DOHH2 (cell line): ENCODE measurements around the gene COL26A1.
A peak's percentile ranks its signal among the peaks of the same experiment; 100 is the strongest.
"Not testable (repeated sequence)": the region's sequence is repeated elsewhere in the genome, so short reads cannot be mapped to it uniquely, and the experiment has no call there.

Experiments used
- H3F3A ChIP-seq: fragments of 200-600 bp; sonication (generic), shearing (Covaris generic); 2 replicates; pipeline ENCODE4 v1.6.0; 2016; ENCODE audit warnings: antibody characterized with exemption, mild to moderate bottlenecking; ENCODE audit not compliant: control insufficient read depth, insufficient read depth
- H3K27ac ChIP-seq: fragments of 200-600 bp; sonication (generic); 2 replicates; pipeline ENCODE4 v1.5.1; 2014; ENCODE audit warnings: low read depth, mild to moderate bottlenecking, low read length, moderate library complexity
- H3K27me3 ChIP-seq: fragments of 200-600 bp; sonication (generic); 2 replicates; pipeline ENCODE4 v1.6.1; 2014; ENCODE audit warnings: mild to moderate bottlenecking, low read length, mixed read lengths; ENCODE audit not compliant: control insufficient read depth
- H3K36me3 ChIP-seq: fragments of 200-600 bp; sonication (generic); 2 replicates; pipeline ENCODE4 v1.6.1; 2014; ENCODE audit warnings: mild to moderate bottlenecking, low read length, moderate library complexity, mixed read lengths; ENCODE audit not compliant: control insufficient read depth
- H3K4me1 ChIP-seq: fragments of 200-600 bp; sonication (generic); 2 replicates; pipeline ENCODE4 v1.6.1; 2014; ENCODE audit warnings: mild to moderate bottlenecking, low read length, mixed read lengths; ENCODE audit not compliant: control insufficient read depth
- H3K4me2 ChIP-seq: fragments of 200-600 bp; sonication (generic); 2 replicates; pipeline ENCODE4 v1.6.0; 2014; ENCODE audit warnings: mild to moderate bottlenecking, low read length, moderate library complexity
- H3K4me3 ChIP-seq: fragments of 200-600 bp; sonication (generic); 2 replicates; pipeline ENCODE4 v1.5.1; 2014; ENCODE audit warnings: mild to moderate bottlenecking, low read length, mixed read lengths
- H3K79me2 ChIP-seq: fragments of 200-600 bp; sonication (generic); 2 replicates; pipeline ENCODE4 v1.6.1; 2014; ENCODE audit warnings: mild to moderate bottlenecking, low read length, mixed read lengths; ENCODE audit not compliant: control insufficient read depth
- H3K9me2 ChIP-seq: fragments of 200-600 bp; sonication (generic); replicated peaks from 2 replicates; pipeline ENCODE4 v1.6.1; 2014; ENCODE audit warnings: mild to moderate bottlenecking, low read length, mixed read lengths; ENCODE audit not compliant: control insufficient read depth
- H3K9me3 ChIP-seq: fragments of 200-600 bp; sonication (generic); 2 replicates; pipeline ENCODE4 v1.6.1; 2014; ENCODE audit warnings: antibody characterized with exemption, low read length, mixed read lengths; ENCODE audit not compliant: control insufficient read depth, insufficient read depth
- H4K20me1 ChIP-seq: fragments of 200-600 bp; sonication (generic); 2 replicates; pipeline ENCODE4 v1.6.0; 2014; ENCODE audit warnings: low read depth, mild to moderate bottlenecking, antibody characterized with exemption, low read length, moderate library complexity; ENCODE audit not compliant: control insufficient read depth, insufficient read depth
- EZH2phosphoT487 ChIP-seq: fragments of 200-600 bp; sonication (generic); IDR thresholded peaks from 2 replicates; pipeline ENCODE4 v1.6.1; 2017; ENCODE audit warnings: borderline replicate concordance, mild to moderate bottlenecking, antibody characterized with exemption, low read length, moderate library complexity, mixed read lengths
- TF ChIP-seq, protein P1 (sequence below): fragments of 200-600 bp; sonication (generic); IDR thresholded peaks from one replicate; pipeline ENCODE4 v1.5.1; 2014; ENCODE audit warnings: antibody characterized with exemption, mild to moderate bottlenecking, low read depth, low read length; ENCODE audit not compliant: poor library complexity, severe bottlenecking

The COL26A1 gene

DNA sequence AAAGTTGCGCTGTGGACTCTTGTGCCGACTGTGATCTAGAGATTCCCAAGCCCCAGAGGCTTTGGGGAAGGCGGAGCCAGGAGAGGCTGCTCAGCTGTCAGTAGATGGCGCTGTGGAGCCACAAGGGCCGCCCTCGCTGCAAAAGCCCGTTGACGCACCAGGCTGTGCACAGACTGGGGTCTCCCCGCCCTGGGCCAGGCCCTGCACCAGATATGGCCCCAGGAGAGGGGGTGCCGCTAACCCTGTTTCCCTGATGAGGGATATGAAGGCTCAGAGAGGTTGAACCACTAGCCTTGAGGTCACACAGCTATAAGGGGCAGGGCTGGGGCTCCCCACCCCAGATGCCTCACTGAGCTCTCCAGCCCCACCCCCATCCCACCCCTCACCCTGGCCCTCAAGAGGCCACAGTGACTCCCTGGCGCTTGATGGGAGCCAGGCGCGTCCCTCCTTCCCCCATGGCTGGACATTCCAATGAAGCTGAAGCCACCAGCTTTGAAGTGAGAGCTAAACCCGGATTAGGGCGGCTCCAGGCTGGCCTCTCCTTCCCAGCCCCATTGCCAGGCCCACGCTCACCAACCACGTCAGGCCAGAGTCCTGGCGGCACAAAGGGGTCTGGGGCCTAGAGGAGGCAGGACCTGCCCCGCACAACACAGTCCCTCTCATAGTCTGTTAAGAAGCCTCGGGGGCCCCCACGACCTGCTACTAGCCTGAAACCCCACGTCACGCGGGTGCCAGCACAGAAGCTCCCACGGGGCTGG lies 240.0 kb downstream of the COL26A1 start:
- Histone ChIP-seq H3K9me3 (no peaks in the 10 kb centered on the region), H4K20me1 (no peaks in the 10 kb centered on the region), H3K4me2 (no peak overlapping the region), H3F3A (no peaks in the 10 kb centered on the region), H3K36me3 (no peaks in the 10 kb centered on the region), H3K27ac (no peak overlapping the region), H3K79me2 (no peaks in the 10 kb centered on the region), H3K4me3 (no peak overlapping the region), H3K4me1 (no peaks in the 10 kb centered on the region), H3K9me2 (no peaks in the 10 kb centered on the region), H3K27me3 (0 out of 2 replicates have a peak, but pooled peaks cover 4% of the 10 kb centered on the region)
- no peak for TF ChIP-seq EZH2phosphoT487
- TF ChIP-seq, protein P1, sequence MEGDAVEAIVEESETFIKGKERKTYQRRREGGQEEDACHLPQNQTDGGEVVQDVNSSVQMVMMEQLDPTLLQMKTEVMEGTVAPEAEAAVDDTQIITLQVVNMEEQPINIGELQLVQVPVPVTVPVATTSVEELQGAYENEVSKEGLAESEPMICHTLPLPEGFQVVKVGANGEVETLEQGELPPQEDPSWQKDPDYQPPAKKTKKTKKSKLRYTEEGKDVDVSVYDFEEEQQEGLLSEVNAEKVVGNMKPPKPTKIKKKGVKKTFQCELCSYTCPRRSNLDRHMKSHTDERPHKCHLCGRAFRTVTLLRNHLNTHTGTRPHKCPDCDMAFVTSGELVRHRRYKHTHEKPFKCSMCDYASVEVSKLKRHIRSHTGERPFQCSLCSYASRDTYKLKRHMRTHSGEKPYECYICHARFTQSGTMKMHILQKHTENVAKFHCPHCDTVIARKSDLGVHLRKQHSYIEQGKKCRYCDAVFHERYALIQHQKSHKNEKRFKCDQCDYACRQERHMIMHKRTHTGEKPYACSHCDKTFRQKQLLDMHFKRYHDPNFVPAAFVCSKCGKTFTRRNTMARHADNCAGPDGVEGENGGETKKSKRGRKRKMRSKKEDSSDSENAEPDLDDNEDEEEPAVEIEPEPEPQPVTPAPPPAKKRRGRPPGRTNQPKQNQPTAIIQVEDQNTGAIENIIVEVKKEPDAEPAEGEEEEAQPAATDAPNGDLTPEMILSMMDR, result peak; percentile 99

DNA sequence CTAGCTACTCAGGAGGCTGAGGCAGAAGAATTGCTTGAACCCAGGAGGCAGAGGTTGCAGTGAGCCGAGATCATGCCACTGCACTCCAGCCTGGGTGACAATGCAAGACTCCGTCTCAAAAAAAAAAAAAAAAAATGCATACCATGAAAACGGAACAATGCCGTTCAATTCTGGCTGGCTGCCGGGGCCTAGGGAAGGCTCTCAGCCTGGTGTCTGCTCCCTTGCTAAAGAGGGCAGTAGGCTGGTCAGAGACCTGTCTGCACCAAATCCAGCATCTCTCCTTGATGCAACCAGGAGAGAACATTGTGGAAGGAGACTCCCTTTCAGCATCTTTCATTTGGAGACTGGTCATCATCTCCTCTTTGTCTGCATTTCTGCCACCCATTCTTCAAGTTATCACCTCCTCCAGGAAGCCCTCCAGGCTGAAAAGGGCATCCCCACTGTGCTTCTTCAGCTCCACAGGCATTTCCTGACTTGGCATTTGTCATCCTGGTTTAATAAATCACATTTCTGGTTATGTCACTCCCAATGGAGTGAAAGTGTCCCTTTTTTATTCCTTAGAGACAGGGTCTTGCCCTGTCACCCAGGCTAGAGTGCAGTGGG lies 241.8 kb downstream of the COL26A1 start:
- no peak overlapping the region for H3K27ac ChIP-seq
- TF ChIP-seq, protein P1, result no peak
- no peak for TF ChIP-seq EZH2phosphoT487
- H3K4me3 ChIP-seq, result no peak overlapping the region
- H3K79me2 ChIP-seq, result no peaks in the 10 kb centered on the region
- H3K9me2 ChIP-seq, result no peaks in the 10 kb centered on the region
- H3F3A ChIP-seq, result no peaks in the 10 kb centered on the region
- H3K4me2 ChIP-seq, result no peak overlapping the region
- H3K27me3 ChIP-seq, result peaks cover 12% of the 10 kb centered on the region; the same call in 1 of the 2 replicates
- H3K36me3 ChIP-seq, result no peaks in the 10 kb centered on the region
- no peaks in the 10 kb centered on the region for H4K20me1 ChIP-seq
- H3K9me3 ChIP-seq, result no peaks in the 10 kb centered on the region
- H3K4me1 ChIP-seq, result no peaks in the 10 kb centered on the region

DNA sequence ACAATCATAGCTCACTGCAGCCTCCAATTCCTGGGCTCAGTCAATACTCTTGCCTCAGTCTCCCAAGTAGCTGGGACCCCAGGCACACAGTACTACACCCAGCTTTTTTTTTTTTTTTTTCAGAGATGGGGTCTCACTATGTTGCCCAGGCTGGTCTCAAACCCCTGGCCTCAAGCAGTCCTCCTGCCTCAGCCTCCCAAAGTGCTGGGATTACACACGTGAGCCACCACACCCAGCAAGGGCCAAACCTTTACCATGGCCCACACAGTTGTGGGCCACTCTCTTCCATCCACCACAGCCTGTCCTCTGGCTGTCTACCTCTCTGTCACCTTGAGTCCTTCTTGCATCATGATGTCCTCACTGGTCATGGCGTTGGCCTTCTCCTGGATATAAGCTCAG lies 242.3 kb downstream of the COL26A1 start:
- H3K9me2 ChIP-seq, H3K79me2 ChIP-seq, H3K36me3 ChIP-seq, H3F3A ChIP-seq, H4K20me1 ChIP-seq, H3K4me3 ChIP-seq, H3K4me2 ChIP-seq, H3K9me3 ChIP-seq, H3K4me1 ChIP-seq, H3K27ac ChIP-seq: not testable (repeated sequence)
- H3K27me3 ChIP-seq, result peaks cover 12% of the 10 kb centered on the region; the same call in 1 of the 2 replicates
